Measurements from ENCODE around the gene CMTM1. TPM values are rescaled to one million over a fixed set of nuclear protein-coding genes. Genes with fewer than 3 reads are reported as not detected.

The CMTM1 gene
- total RNA-seq, 1 experiment from 2014 or later, result 2.6 TPM

GRCh38 chr16:66538910-66539309 lies 27.3 kb upstream of the CMTM1 start:
- no peak overlapping the region for H3K4ac ChIP-seq (ENCODE audit: low read depth, low read length)
- no peak overlapping the region for H4K8ac ChIP-seq (replicated peaks; ENCODE audit: insufficient read length, low read depth, low read length)
- H2BK5ac ChIP-seq (ENCODE audit: insufficient read length, low read length), result no peak overlapping the region
- no peak overlapping the region for H4K5ac ChIP-seq (ENCODE audit: insufficient read length, low read depth, low read length)
- Mint-ChIP-seq H3K4me3 (no peak overlapping the region), H3K9me3 (no peaks in the 10 kb centered on the region), H3K27ac (no peak overlapping the region), H3K27me3 (ENCODE audit: low read depth) (no peaks in the 10 kb centered on the region), H3K36me3 (ENCODE audit: insufficient read depth in 1 of 3, low read depth in 3 of 3) (no peaks in the 10 kb centered on the region; a peak in 1 of 7 replicates), H3K4me1 (peaks cover 13 to 14% of the 10 kb centered on the region in 2 experiments)
- no peak overlapping the region for H2AFZ ChIP-seq (ENCODE audit: low read length)
- H3K23me2 ChIP-seq (ENCODE audit: insufficient read length, low read depth, low read length, poor library complexity, severe bottlenecking), result no peaks in the 10 kb centered on the region
- no peak for DNase-seq
- WGBS (ENCODE audit: extremely low coverage, insufficient read length, low lambda C conversion rate), result no CpG with 5 or more reads among the region's 5 CpGs
- H3K14ac ChIP-seq (ENCODE audit: insufficient read depth, low read length), result no peak overlapping the region
- H2BK12ac ChIP-seq (ENCODE audit: insufficient read length, low read depth, low read length), result no peak overlapping the region
- no peaks in the 10 kb centered on the region for H3K79me2 ChIP-seq (ENCODE audit: insufficient read depth, low read length)
- H4K91ac ChIP-seq (ENCODE audit: insufficient read length, low read depth, low read length), result no peak overlapping the region
- H3K27ac ChIP-seq (ENCODE audit: insufficient read length, low read depth, low read length), result no peak overlapping the region
- H4K20me1 ChIP-seq (ENCODE audit: control insufficient read depth, insufficient read depth, insufficient read length), result no peaks in the 10 kb centered on the region
- no peak overlapping the region for H3T11ph ChIP-seq (ENCODE audit: low read length)
- no peak overlapping the region for H2AK5ac ChIP-seq (ENCODE audit: insufficient read length, low read length)
- no peak overlapping the region for H2BK20ac ChIP-seq (ENCODE audit: low read depth, low read length, poor library complexity, severe bottlenecking)
- TF ChIP-seq, protein P1, sequence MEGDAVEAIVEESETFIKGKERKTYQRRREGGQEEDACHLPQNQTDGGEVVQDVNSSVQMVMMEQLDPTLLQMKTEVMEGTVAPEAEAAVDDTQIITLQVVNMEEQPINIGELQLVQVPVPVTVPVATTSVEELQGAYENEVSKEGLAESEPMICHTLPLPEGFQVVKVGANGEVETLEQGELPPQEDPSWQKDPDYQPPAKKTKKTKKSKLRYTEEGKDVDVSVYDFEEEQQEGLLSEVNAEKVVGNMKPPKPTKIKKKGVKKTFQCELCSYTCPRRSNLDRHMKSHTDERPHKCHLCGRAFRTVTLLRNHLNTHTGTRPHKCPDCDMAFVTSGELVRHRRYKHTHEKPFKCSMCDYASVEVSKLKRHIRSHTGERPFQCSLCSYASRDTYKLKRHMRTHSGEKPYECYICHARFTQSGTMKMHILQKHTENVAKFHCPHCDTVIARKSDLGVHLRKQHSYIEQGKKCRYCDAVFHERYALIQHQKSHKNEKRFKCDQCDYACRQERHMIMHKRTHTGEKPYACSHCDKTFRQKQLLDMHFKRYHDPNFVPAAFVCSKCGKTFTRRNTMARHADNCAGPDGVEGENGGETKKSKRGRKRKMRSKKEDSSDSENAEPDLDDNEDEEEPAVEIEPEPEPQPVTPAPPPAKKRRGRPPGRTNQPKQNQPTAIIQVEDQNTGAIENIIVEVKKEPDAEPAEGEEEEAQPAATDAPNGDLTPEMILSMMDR (conservative IDR thresholded peaks at IDR 0.05), result no peak
- H3K23ac ChIP-seq (ENCODE audit: insufficient read length, low read depth, low read length), result no peak overlapping the region
- H3K4me1 ChIP-seq (ENCODE audit: insufficient read depth, low read length), result peaks cover 8% of the 10 kb centered on the region; the same call in 1 of the 2 replicates
- no peak overlapping the region for H3K9ac ChIP-seq (ENCODE audit: extremely low read depth, insufficient read length, low read length)
- no peaks in the 10 kb centered on the region for H3K9me3 ChIP-seq (ENCODE audit: control insufficient read depth, low read depth, low read length)
- no peak overlapping the region for H3K56ac ChIP-seq (ENCODE audit: insufficient read length, low read depth, low read length)
- no peaks in the 10 kb centered on the region for H3K79me1 ChIP-seq (ENCODE audit: insufficient read depth, low read depth, low read length, poor library complexity, severe bottlenecking)
- no peak overlapping the region for H3K18ac ChIP-seq (ENCODE audit: insufficient read length, low read depth, low read length)
- H3K27me3 ChIP-seq (ENCODE audit: insufficient read depth, low read length), result no peaks in the 10 kb centered on the region
- H2BK120ac ChIP-seq (ENCODE audit: low read depth, low read length, poor library complexity, severe bottlenecking), result no peak overlapping the region
- H3K4me2 ChIP-seq (ENCODE audit: insufficient read depth, insufficient read length, low read length), result no peak overlapping the region
- H2BK15ac ChIP-seq (ENCODE audit: low read depth, low read length), result no peak overlapping the region

All from H9 (cell line).